Cerebellar cortex (tissue), 1 donor: ENCODE measurements around the gene KCNMA1.

ENCODE experiments used
- DNase-seq: peaks from one replicate; pipeline ENCODE4 v3.0.0-alpha.2; 2015; ENCODE audit warnings: low spot score

Gene KCNMA1

GRCh38 chr10:77111611-77112550 lies 525.7 kb downstream of the KCNMA1 start:
- peak; percentile 51 for DNase-seq

DNA sequence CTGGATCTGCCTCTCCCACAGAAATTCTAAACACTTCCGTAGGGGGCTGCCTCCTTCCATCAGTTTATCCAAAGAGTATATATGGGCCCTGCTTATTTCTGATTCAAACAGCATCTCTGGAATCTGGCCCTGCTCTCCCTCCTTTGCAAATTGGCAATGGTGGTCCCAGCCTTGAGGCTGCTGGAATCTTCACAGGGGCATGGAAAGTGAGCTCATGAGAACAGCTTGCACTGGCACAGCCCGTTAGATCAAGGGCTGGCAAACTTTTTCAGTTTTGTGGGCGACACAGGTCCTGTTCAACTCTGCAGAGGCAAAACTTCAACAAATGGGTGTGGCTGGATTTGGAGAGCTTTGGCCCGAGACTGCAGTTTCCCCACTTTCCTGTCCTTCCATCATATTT lies 526.9 kb downstream of the KCNMA1 start:
- DNase-seq, result no peak

DNA sequence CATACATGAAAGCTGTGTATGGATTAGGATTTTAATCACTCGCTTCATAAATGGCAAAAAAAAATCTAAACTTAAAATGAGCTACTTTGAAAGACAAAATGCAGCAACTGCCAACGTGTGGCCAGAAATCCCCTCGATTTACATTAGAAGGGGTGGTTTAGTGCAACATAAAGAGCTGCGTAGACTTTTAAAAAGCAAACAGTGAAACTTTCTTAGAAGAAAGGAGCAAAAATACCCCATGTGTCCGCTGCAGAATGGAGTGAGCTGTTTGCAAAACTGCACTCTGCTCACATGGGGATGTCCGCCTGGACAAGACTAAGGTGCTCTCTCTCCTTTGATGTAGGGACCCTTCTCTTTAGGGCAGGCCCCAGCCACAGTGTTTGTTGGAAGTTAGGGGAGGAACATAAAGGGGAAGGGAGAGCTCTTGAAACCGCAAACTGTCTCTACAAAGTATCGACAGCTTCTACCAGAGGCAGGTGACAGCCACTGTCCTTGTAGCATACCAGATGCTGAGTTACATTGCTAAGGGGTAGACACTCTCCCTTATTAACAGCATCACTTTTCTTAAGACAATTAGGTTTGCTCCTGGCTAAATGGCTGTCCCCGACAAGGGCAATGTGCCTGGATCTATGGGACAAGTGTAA lies 528.1 kb downstream of the KCNMA1 start:
- no peak for DNase-seq

GRCh38 chr10:77106676-77107075 lies 530.9 kb downstream of the KCNMA1 start:
- DNase-seq, result no peak

DNA sequence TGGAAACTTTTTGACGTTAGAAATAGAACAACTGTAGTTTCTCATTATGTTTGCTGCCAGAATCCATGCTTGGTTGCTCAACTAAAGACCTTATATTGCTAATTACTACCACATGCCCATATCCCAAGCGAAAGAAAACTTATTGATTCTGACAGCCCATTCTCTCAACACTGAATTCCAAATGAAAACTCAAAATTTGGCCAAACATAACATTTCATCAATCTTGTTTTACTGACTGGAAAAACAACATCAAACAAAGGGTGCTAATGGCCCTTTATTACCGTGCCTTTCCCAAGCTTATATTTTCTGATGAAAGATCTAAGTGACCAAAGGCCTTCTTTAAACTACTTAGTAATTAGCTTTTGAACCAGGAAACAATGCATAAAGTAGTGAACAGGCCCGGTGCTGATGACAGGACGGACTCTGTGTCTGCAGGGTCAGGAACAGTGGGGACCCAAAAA lies 531.8 kb downstream of the KCNMA1 start:
- DNase-seq, result no peak

DNA sequence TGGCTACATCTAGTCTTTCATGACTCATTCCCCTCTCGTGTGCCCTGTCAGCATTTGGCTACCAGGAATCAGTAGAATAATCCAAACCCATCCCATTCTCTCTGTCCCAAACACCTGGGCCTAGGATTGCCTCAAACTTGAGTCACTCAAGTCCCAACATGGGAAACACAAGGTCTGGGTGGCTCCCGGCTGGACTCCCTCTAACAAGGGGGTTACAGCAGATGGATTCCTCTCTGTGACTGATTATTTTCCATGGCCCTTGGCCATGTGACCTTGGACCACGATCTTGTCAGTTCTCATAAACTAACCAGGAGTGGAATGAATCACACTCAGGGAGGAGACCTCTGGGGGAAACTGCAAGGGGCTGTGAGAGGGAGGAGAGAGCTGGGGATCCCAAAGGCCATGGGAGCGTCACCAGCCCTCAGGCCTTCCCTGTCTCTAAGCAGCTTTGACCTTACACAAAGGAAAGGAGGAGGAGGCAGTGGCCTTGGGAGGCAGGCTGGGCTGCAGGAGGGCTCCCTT lies 533.1 kb downstream of the KCNMA1 start:
- DNase-seq, result no peak

DNA sequence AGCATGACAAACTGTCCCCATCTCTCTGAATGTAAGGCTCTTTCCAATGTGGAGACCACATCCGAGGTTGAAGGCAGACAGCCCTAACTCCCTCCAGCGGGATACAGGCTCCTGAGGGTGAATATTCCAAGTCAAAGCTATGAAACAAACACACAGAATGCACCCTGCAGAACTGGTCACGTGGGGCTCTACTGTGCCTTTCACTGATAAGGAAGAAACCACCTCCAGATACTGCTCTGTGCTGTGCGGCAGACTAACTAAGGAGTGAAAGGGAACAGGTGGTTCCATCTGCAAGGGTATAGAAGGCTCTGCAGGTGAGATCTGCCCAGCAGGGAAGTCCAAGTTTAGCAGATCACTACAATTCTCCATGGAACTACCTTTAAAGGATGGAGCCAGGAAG lies 534.4 kb downstream of the KCNMA1 start:
- no peak for DNase-seq

DNA sequence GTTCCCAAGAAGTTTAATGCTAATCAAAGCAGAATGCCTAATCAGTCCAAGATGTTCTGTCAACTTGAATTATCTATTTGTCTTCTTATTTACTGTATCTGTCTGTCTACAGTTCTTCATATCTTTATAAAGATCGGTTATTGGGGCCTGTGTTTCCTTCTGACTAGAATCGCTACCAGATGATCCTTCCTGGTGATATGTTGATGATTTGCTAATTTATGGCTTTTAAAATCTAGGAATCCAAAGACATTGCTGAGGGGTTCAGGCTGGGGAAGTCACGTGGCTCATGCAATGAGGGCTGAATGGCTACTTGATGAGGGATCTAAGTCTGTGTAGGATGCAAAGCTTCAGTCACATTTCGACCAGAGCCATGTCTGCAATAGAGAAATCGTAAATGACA lies 536.3 kb downstream of the KCNMA1 start:
- DNase-seq, result no peak

GRCh38 chr10:77099136-77099535 lies 538.5 kb downstream of the KCNMA1 start:
- DNase-seq, result no peak

DNA sequence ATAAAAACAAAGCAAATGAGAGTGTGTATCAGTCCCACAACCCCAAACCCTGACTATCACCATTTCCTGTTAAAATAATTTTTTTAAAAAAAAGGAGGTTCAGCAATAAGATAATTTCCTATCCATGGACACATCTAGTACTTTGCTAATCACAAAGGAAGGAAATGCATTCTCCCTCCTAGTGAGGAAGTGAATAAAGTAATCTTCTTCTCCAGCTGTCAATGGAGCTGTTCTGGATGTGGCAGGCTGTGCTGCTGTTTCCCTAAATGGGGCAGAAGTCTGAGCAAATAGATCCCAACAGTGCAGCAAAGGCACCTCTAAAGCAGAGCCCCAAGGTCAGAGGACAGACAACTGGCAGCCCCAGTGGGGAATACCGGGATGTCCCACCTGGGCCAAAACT lies 540.0 kb downstream of the KCNMA1 start:
- DNase-seq, result no peak

DNA sequence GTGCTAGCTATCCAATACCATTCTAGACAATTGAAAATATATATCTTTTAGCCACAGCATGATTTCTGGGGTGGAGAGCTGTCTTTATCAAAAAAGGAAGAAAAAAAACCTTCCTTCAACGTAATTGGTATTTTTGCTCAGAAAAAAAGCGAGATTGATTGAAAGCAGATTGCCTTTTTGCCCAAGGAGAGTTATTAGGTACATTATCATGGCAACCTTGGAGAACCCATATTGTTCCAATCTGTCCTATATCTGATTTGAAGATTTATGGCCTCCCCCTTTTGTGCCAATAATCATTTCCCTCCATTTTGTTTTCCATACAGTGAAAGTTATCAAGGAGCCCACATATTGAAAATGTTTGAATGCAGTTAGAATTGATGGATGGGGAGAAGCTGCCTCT lies 544.5 kb downstream of the KCNMA1 start:
- DNase-seq, result no peak

GRCh38 chr10:77091597-77092165 lies 545.9 kb downstream of the KCNMA1 start:
- no peak for DNase-seq

GRCh38 chr10:77090381-77091356 lies 546.9 kb downstream of the KCNMA1 start:
- no peak for DNase-seq

GRCh38 chr10:77087366-77087765 lies 550.2 kb downstream of the KCNMA1 start:
- no peak for DNase-seq

DNA sequence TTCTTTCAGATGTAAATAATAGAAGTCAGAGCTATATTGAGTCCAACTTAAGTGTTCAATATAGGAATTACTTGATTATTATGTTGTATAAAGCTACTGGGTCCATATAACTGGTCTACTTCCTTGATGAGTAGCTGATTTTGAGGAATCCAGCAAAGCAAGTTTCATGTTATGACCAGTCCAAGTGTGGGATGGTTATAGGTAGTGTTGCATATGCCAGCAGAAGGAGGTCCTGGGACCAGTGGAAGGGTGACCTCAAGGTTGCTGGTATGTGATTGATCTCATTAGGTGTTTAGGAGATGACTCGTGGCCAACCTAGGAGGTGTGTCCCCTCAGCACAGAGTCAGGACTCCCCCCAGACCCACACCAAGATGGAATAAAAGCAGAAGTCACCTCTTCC lies 551.5 kb downstream of the KCNMA1 start:
- no peak for DNase-seq

DNA sequence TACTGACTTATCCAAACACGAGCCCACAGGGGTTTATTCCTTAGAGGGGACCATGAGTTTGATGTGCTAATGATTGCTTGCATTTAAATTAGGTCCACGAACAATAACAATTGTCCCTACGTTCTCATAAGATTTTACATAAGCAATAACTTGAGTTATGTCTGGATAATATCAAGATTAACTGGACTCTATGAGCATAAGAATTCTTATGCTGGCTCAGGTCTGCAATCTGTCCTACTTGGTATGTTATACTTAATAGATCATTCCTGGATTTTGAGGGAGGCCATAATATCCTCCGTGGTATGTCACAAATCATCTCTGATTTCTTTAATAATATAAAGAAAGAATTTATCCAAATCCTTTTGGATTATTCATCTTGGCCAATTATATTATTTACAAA lies 552.3 kb downstream of the KCNMA1 start:
- DNase-seq, result no peak

DNA sequence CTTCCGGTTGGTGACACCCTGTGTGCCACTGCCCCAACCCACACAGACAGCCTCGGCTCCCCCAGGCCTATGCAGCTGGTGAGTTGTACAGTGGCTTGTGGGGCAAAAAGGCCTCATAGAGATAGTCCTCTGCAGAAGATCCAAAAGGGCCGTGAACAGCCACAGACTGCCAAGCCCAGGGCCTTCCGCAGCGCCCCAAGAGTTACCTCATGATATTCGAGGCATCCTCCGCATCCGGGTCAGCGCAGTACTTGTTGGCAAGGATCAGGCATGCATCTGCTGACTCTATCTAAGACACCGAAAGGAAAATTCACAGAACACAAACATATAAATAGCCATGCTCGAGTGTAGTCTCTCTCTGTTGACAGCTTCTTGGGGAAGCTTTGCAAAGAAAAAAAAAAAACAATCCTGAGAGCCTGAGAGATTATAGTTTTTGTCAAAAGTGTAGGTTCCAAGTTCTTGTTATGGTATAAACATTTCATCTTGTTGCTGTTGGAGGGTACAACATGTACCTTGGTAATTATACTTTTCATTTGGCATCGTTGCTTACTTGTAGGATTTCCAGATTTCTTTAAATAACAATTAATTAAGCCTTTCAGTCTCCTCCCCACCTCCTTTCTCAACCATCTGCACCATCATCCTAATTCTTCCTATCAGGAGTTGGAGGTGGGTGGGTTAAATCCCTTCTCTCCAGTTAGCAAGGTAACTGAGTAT lies 553.0 kb downstream of the KCNMA1 start:
- DNase-seq, result no peak

DNA sequence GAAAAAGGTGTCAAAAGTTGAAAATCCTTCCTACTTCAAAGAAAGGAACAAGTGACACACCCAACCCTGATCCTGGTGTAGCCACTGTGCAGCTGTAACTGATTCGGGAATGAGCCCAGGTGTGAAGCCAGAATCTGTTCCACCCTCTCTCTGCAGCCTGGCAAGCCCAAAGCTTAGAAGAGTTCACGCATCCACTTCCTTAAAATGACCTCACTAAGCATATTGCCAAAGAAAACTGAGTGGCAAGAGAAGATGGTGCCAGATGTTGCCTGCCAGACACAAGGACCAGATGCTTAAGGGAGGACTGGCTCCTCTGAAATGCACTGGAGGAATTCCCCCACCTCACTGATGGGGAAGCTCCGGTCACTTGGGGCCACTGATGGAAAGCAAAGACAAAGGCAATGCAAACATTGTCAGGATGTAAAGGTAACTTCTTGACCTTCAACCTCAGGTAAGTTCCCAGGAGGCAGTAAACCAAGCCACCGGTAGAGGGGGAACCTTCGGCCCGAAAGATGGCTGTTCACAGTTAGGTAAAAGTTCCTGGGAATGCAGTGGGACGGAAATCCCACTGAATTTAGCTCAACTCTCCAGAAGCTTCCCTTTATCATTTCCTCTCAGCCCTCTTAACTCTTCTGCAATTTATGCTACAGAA lies 554.9 kb downstream of the KCNMA1 start:
- no peak for DNase-seq

- DNase-seq, result no peak
These were observed 556.1 kb downstream of the KCNMA1 start for GRCh38 chr10:77081481-77081891.

DNA sequence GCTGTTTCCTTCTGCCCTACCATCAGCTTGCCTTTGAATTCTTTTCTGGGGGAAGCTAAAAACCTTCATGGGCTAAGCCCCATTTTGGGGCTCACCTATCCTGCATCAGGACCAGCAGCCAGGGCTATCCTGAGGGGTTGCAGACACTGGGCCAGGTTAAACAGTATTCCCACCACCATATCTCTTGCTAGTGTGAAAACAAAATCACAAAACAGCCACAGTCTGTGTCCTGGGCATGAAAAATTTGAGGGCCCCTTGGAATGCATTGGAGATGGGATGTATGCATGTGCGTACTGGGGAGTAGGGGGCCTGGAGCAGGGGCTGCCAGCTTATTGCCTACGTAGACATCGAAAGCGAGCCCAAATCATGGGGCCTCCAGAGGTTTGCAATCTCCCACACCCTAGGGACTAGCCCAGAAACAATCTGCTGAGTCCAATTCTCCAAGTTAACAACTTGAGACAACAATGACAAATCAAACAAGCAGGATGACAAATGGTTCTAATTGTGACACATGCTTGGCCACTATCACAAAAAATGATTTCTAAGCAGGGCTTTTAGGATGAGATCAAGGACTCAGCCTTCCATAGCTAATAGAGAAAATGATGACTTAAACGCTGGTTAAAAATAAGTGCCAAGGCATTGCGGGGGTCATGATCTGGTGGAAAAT lies 557.1 kb downstream of the KCNMA1 start:
- DNase-seq, result no peak
